ENCODE data around the gene OTULIN.
A peak's percentile ranks its signal among the peaks of the same experiment; 100 is the strongest.

The OTULIN gene

GRCh38 chr5:14669415-14669814, 4.9 kb downstream of the OTULIN start:
- DNase-seq = no peak

GRCh38 chr5:14669975-14670374, 5.5 kb downstream of the OTULIN start:
- no peak for DNase-seq

GRCh38 chr5:14671414-14671813, 6.9 kb downstream of the OTULIN start:
- peak; percentile 68 for DNase-seq

GRCh38 chr5:14672082-14672481, 7.6 kb downstream of the OTULIN start:
- DNase-seq = no peak

- no peak for DNase-seq
Observed at GRCh38 chr5:14672484-14673394, 8.2 kb downstream of the OTULIN start.

GRCh38 chr5:14673443-14673842, 8.9 kb downstream of the OTULIN start:
- DNase-seq = no peak

GRCh38 chr5:14674983-14675854, 10.7 kb downstream of the OTULIN start:
- no peak for DNase-seq

- peak; percentile 41 for DNase-seq
Observed at GRCh38 chr5:14675865-14676300, 11.4 kb downstream of the OTULIN start.

- DNase-seq = peak; percentile 26
Observed at GRCh38 chr5:14676320-14676719, 11.8 kb downstream of the OTULIN start.

GRCh38 chr5:14678773-14679334, 14.3 kb downstream of the OTULIN start:
- no peak for DNase-seq

GRCh38 chr5:14679595-14679994, 15.1 kb downstream of the OTULIN start:
- no peak for DNase-seq

GRCh38 chr5:14681236-14681752, 16.8 kb downstream of the OTULIN start:
- DNase-seq = no peak

GRCh38 chr5:14683906-14684455, 19.5 kb downstream of the OTULIN start:
- DNase-seq = no peak

- DNase-seq = no peak
Observed at GRCh38 chr5:14684757-14685156, 20.2 kb downstream of the OTULIN start.

GRCh38 chr5:14685757-14686156, 21.2 kb downstream of the OTULIN start:
- peak; percentile 71 for DNase-seq

GRCh38 chr5:14686517-14686916, 22.0 kb downstream of the OTULIN start:
- DNase-seq = no peak

- no peak for DNase-seq
Observed at GRCh38 chr5:14687023-14687665, 22.6 kb downstream of the OTULIN start.

GRCh38 chr5:14693070-14693469, 28.6 kb downstream of the OTULIN start:
- DNase-seq = no peak

GRCh38 chr5:14695152-14695551, 30.6 kb downstream of the OTULIN start:
- no peak for DNase-seq

- no peak for DNase-seq
Observed at GRCh38 chr5:14696057-14696456, 31.5 kb downstream of the OTULIN start.

- DNase-seq = no peak
Observed at GRCh38 chr5:14696851-14697250, 32.3 kb downstream of the OTULIN start.

- DNase-seq = no peak
Observed at GRCh38 chr5:14698495-14698894, 34.0 kb downstream of the OTULIN start.
